GM23248 (cell line): ENCODE measurements around the gene AHI1.

Experiments
- EZH2 ChIP-seq: fragments of 200-600 bp; sonication (generic); IDR thresholded peaks from 2 replicates; pipeline ENCODE4 v1.6.1; 2018; ENCODE audit warnings: antibody characterized with exemption, mild to moderate bottlenecking; ENCODE audit not compliant: insufficient read depth, poor library complexity, severe bottlenecking
- EZH2phosphoT487 ChIP-seq: fragments of 200-600 bp; sonication (generic); IDR thresholded peaks from 2 replicates; pipeline ENCODE4 v1.6.1; 2018; ENCODE audit warnings: antibody characterized with exemption, moderate library complexity, mild to moderate bottlenecking, low read depth; ENCODE audit not compliant: insufficient read depth

DNA sequence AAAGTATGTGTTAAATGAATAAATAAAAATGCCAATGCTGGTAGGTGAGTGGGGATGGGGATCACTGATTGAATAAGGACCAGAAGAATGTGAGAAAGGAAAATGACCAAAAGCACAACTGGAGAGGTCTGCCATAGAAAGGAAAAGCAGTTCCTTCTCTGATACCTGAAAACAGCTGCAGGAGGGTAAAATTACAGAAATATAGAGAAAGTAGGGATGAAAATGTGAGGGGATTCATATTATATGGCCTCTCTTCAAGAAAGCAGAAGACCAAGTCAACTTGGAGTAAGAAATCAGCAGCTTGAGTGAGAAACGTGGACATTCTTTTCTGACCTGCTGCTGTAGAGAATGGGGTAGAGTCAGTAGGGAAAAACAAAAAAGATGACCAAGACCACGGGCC is 191.4 kb downstream of the AHI1 start:
- TF ChIP-seq EZH2 = no peak
- TF ChIP-seq EZH2phosphoT487 = no peak
